Spleen (tissue), 7 donors: ENCODE data around the gene SPIN3.

Source experiments
- POLR2A ChIP-seq, 3 donors: fragments of 450-650 bp; IDR thresholded peaks; one replicate each; pipeline ENCODE4 v1.5.1; 2017; ENCODE audit warnings: antibody characterized with exemption in 3 of 3, mild to moderate bottlenecking in 1 of 3
- TF ChIP-seq, protein P1 (sequence below), 11 experiments: fragments of 200-600 bp in 7 of 11; fragments of 450-650 bp in 4 of 11; sonication (generic) in 4 of 11; IDR thresholded peaks in 8 of 11; conservative IDR thresholded peaks in 3 of 11; 1 replicate in 7 of 11; 2 replicates in 4 of 11; pipeline versions ENCODE4 v1.4.0 to v1.8.0; 2016 to 2021; ENCODE audit warnings: antibody characterized with exemption in 11 of 11, inconsistent platforms in 4 of 11, mild to moderate bottlenecking in 1 of 11
- donor health status: DM: no; HTN: no; CAD: no; lungs with moderate emphysema.
- donor health status: DM: no; HTN: no; CAD: no.
- donor health status: DM: no; HTN: no; CAD: no.

- TF ChIP-seq, protein P1, sequence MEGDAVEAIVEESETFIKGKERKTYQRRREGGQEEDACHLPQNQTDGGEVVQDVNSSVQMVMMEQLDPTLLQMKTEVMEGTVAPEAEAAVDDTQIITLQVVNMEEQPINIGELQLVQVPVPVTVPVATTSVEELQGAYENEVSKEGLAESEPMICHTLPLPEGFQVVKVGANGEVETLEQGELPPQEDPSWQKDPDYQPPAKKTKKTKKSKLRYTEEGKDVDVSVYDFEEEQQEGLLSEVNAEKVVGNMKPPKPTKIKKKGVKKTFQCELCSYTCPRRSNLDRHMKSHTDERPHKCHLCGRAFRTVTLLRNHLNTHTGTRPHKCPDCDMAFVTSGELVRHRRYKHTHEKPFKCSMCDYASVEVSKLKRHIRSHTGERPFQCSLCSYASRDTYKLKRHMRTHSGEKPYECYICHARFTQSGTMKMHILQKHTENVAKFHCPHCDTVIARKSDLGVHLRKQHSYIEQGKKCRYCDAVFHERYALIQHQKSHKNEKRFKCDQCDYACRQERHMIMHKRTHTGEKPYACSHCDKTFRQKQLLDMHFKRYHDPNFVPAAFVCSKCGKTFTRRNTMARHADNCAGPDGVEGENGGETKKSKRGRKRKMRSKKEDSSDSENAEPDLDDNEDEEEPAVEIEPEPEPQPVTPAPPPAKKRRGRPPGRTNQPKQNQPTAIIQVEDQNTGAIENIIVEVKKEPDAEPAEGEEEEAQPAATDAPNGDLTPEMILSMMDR (IDR thresholded peaks at IDR 0.05 in 8 of 11, conservative IDR thresholded peaks at IDR 0.05 in 3 of 11): no peak
- no peak for TF ChIP-seq POLR2A (IDR thresholded peaks at IDR 0.05)
Measured at GRCh38 chrX:56968980-56969379, 26.4 kb downstream of the SPIN3 start.
